Skin of body (tissue), 2 donors: Measurements from ENCODE around the gene SRBD1. TPM values are rescaled to one million over a fixed set of nuclear protein-coding genes. Genes with fewer than 3 reads are reported as not detected.

ENCODE experiments used
- DNase-seq: peaks from one replicate; lab custom pipeline; 2025; lab: John Stamatoyannopoulos, UW
- total RNA-seq: library from RNA; depleted of rRNA; stranded (reverse); fragments of >200 nt; gene quantifications from one replicate; pipeline ENCODE4 v1.2.3, GENCODE V29; 2014

The SRBD1 gene
- total RNA-seq, 1 donor from 2014 or later: 21.6 TPM

DNA sequence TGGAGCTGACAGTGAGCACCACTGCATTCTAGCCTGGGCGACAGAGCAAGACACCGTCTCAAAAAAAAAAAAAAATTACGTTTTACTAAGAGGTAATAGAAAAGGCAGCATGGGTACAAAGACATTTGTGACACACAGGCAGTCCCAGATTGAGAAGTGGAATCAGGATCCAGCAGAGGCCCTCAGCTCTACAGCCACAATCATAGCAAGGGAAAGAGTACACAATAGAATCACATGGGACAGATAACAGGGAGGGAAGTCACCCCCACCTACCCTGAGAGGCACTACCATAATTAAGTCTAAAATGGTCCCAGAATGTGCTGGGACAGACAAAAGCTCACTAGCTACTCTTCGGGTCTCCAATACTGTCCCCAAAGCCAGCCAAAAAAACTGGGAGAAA is 12.5 kb downstream of the SRBD1 start:
- DNase-seq: no peak

GRCh38 chr2:45596761-45597160 is 14.3 kb downstream of the SRBD1 start:
- DNase-seq: no peak

DNA sequence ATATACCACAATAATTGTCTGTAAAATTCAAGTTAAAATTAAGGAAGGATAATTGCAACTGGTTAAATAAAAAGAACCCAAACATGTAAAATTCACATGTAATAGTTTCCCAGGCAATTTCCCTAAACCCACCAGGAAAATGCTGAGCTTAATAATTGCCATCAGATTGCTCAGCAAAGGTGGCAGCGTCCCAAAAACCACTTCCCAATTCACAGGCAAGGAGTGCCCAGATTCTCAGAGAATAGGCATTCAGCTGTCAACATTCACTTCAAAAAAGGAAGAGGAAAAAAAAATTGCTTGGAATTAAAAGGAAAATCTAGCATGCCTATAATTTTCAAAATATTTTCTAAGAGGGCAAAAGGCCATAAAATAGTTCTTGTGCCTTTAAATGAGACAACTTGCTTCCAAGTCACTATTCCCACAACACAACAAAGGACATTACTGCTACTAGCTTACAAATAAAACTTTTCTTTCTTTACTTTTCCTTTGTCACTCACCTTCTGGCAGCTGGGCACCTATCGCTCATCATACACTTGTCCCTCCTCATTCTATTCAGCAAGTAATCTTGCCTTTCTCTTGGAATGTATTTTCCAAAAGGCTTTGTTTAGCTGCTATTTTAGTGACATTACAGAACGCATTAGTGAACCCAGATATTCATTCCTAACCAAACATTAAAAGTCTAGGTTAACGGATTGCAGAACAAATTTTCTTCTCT is 15.2 kb downstream of the SRBD1 start:
- DNase-seq: no peak

DNA sequence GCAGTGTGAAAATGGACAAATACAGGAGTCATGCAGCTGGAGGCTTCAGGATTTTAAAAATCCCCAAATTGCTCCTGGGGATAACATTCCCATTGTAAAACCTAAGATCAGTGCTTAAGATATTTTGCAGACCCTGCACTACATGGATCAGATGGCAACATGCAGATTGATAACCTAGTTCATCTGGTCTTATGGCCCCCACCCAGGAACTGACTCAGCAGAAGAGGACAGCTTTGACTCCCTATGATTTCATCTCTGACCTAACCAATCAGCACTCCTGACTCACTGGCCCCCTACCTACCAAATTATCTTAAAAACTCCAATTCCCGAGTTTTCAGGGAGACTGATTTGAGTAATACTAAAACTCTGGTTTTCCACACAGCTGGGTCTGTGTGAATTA is 20.0 kb downstream of the SRBD1 start:
- DNase-seq: no peak

DNA sequence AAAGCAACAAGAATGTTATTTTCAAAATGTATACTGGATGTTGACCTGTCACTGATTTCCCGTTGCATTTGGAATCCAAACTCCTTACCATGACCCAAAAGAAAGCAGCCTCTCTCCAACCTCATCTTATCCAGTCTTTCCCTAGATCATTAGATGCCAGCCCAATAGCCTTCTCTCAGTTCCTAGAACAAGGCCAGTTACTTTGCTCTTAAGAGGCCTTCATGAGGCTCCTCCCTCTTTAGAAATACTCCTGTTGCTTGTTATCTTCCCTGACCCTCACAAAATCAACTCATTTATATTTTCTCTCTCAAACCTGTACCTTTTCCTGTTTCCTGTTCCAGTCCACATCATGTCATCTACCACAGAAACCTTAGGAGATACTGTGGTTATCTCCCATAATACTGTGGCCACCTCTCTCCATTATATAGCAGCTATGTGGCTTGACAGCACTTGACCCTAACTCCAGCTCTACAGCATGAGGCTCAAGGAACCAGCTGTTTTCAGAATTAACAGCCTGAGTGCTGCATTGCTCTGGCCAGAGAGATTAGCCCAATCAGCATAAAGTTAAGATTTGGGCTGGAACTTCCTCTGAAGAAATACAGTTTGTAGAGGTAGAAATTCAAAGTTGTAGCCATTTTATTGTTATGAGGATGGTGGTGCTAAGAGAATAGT is 22.8 kb downstream of the SRBD1 start:
- no peak for DNase-seq

DNA sequence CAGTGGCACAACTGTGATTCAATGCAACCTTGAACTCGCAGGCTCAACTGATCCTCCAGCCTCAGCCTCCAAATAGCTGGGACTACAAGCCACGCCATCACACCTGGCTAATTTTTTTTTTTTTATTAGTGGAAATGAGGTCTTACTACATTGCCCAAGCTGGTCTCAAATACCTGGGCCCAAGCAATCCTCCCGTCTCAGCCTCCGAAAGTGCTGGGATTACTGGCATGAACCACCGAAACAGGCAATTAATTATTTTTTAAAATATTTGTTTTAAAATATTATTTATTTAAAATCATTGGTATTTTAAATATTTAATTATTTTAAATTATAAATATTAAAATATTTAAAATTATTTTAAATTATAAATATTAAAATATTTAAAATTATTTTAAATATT is 24.5 kb downstream of the SRBD1 start:
- no peak for DNase-seq

GRCh38 chr2:45585267-45585861 is 25.7 kb downstream of the SRBD1 start:
- peak; percentile 43 for DNase-seq

DNA sequence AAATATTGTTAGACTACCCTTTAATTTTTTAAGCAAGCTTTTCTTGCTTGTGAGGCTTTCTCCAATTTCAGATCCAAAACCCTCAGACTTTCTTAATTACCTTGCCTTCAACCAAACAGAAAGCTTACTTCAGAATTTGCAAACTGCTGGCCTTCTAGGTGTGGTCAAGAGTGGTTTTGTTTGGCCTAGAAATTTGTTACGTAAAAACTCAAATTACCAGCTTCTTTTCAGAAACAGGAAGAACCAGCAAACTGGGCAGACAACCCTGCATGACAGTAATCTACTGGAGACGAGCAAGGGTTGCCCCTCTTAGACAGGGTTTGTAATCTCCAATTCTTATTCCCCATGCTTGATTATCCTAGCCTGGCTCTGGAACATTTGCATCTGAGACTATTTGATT is 27.1 kb downstream of the SRBD1 start:
- no peak for DNase-seq

- no peak for DNase-seq
Observed at GRCh38 chr2:45582522-45582921, 28.5 kb downstream of the SRBD1 start.

- DNase-seq: no peak
Observed at GRCh38 chr2:45578056-45578843, 32.8 kb downstream of the SRBD1 start.

GRCh38 chr2:45577441-45577840 is 33.6 kb downstream of the SRBD1 start:
- no peak for DNase-seq

DNA sequence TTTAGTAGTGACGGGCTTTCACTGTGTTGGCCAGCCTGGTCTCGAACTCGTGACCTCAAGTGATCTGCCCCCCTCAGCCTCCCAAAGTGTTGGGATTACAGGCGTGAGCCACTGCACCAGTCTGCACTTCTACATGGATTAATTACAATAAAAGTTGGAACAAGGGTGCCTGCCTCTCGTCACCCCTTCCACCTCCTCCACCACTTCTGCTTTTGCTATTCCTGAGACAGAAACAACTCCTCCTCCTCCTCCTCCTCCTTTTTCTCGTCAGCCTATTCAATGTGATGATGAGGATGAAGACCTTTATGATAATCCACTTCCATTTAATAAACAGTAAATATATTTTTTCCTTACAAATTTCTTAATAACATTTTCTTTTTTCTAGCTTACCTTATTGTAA is 35.2 kb downstream of the SRBD1 start:
- no peak for DNase-seq

GRCh38 chr2:45572979-45573378 is 38.1 kb downstream of the SRBD1 start:
- DNase-seq: no peak

DNA sequence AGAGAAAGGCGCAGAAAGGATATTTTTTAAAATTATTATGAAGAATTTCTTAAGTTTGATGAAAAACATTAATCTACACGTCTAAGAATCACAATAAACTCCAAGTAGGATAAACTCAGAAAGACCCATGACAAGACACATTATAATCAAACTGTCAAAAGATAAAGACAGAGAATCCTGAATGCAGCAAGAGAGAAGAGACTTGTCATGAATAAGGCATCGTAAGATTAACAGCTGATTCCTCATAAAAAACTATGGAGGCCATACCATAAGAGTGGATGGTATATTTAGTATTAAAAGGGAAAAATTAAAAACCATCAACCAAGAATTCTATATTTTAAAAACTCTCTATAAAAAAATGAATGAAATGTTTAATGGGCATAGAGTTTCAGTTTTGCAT is 39.1 kb downstream of the SRBD1 start:
- no peak for DNase-seq

- no peak for DNase-seq
Observed at GRCh38 chr2:45570671-45571334, 40.3 kb downstream of the SRBD1 start.

GRCh38 chr2:45568935-45569334 is 42.1 kb downstream of the SRBD1 start:
- DNase-seq: no peak

DNA sequence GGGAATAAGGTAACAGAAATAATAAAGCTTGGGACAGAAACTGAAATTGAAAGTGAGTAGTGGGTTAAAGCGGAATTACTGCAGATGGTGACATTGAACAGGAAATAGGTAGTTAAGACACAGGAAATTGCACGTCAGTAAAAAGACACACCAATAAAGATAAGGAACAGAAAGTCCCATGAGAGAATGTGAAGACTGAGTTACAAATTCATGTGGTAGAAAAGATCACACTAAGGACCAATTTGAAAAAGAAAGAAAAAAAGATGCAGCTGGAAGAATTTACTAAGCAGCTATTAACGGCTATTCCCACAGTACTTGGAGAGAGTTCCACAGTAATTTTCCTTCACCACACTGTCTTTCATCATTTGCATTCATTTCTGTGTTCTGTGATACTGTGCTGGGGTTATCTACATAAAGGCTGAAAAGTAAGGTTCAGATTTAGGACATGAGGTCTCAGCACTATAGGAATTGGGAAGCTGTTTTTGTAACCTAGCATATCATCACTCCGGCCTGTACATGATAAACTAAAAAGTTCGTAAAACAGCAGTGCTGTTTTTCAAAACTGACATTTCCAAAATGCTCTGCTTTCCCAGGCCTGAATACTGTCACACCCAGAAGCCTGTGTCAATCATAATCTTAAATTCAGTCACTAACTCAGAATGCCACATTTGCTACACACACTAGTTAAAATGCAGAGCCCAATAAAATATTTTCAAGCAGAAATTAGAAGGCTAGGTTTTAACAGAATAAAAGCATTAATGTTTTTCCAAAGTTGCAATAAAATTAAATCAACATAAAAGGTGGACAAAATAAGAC is 42.9 kb downstream of the SRBD1 start:
- peak; percentile 19 for DNase-seq

- DNase-seq: no peak
Observed at GRCh38 chr2:45567288-45567963, 43.6 kb downstream of the SRBD1 start.

DNA sequence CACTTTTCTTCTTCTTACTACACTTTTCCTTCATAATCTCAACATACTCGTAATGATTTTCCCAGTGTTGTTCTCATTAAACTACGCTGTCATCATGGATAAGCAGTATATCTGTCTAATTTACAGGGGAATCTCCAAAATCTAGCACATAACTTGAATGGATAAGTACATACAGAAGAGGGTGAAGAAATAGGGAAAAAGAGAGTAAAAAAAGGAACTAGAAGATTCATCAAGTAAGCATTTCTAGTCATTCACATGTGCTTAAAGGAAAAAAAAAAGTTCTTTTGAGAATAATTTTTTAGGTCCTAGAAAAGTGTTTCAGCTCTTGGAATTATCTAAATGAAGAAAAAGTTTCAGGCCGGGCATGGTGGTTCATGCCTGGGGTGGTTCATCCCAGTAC is 51.6 kb downstream of the SRBD1 start:
- no peak for DNase-seq

GRCh38 chr2:45554742-45555140 is 56.3 kb downstream of the SRBD1 start:
- DNase-seq: no peak
